C4-2B (cell line): Measurements from ENCODE around the gene CMPK1.

Experiments used
- H3K27ac ChIP-seq: fragments of 450-650 bp; 2 replicates; pipeline ENCODE4 v1.5.1; 2017
- CTCF ChIP-seq: fragments of 450-650 bp; conservative IDR thresholded peaks from 2 replicates; pipeline ENCODE4 v1.5.1; 2017; ENCODE audit warnings: mild to moderate bottlenecking
- ZFX ChIP-seq: fragments of 450-650 bp; IDR thresholded peaks from 2 replicates; pipeline ENCODE4 v1.6.1; 2017

Gene CMPK1

DNA sequence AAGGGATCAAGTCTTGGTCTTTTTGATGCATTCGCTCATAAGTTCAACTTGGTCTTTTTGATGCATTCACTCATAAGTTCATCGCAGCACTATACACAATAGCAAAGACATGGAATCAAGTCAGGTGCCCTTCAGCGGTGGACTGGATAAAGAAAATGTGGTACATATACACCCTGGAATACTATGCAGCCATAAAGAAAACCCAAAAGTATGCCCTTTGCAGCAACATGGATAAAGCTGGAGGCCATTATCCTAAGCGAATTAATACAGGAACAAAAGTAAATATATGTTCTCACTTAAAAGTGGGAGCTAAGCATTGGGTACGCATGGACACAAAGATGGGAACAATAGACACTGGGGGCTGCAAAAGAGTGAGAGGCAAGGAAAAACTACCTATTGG, 52.7 kb downstream of the CMPK1 start:
- no peak overlapping the region for H3K27ac ChIP-seq
- TF ChIP-seq ZFX (no peak), CTCF (no peak)

DNA sequence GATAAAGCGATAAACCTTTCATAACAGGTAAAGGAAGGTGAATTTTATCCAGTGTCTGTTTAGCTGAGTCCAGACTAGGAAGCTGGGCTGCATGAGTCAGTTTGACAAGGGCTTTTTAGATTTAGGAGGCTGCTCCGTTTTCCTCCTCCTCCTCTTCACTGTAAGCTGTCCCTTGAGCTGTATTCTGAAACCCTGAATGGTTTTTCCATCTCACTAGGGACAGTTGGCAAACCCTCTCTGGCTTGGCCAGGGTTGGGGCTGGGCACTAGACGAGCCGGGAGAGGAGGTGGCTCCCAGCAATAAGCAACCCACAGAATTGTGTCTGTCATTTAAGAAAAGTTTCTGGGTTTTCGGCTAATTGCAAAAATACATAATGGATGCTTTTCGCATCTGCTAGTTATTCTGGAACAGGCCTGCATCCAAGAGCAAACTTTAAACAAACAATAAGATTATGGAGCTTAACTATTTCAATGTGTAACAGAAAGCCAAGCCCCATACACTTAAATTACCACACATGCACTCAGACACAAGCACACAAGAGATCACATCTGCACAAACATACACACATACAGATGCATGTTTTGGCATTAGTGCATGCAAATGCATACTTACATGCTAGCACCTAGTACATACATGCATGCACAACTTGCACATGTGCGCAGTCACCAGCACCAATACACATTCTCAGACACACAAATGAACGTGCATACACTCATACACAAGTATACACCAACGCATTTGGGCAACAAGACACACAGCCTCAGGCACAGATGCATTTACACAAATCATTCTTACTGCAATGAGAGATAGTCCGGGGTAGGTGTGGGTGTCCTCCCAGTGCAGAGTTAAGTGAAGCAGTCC, 54.7 kb downstream of the CMPK1 start:
- H3K27ac ChIP-seq, result no peak overlapping the region
- no peak for TF ChIP-seq CTCF
- no peak for TF ChIP-seq ZFX

GRCh38 chr1:47388891-47389238, 55.3 kb downstream of the CMPK1 start:
- no peak overlapping the region for H3K27ac ChIP-seq
- TF ChIP-seq CTCF (peak; percentile 91), ZFX (no peak)

DNA sequence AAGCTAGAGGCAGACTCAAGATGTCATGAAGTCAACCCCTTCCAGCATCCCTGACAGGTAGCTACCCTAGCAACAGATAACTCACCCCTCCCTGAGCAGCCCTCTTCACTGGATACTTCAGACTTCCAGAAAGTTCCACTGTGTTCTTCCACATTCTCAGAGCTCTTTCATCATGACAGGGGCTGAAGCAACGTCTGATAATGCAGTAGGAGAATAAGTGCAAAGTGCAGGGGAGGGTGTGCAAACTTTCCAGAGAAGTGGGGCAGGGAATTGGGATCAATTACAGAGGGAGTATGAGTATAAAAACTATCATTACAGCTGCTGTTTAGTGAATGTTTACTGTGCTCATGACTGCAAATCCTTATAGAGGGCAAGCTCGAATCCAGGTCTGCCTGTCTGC, 56.1 kb downstream of the CMPK1 start:
- TF ChIP-seq ZFX, result no peak
- TF ChIP-seq CTCF, result no peak
- no peak overlapping the region for H3K27ac ChIP-seq

- TF ChIP-seq CTCF (no peak), ZFX (no peak)
- H3K27ac ChIP-seq, result no peak overlapping the region
Measured at GRCh38 chr1:47390843-47391242, 57.3 kb downstream of the CMPK1 start.

DNA sequence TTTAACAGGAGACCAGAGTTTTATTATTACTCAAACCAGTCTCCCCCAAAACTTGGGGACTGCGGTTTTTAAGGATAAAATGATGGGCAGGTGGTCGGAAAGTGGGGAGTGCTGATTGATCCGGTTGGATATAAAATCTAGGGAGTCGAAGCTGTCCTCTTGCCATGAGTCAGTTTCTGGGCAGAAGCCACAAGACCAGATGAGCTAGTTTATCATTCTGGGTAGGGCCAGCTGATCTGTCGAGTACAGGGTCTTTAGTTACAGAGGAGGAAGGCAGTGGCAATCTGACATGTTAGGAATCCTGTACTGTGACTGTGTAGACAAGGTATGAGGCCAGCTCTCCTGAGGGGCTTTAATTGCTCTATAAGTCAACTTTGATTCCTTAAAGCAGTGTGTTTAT, 59.6 kb downstream of the CMPK1 start:
- no peak for TF ChIP-seq ZFX
- TF ChIP-seq CTCF, result no peak
- no peak overlapping the region for H3K27ac ChIP-seq

DNA sequence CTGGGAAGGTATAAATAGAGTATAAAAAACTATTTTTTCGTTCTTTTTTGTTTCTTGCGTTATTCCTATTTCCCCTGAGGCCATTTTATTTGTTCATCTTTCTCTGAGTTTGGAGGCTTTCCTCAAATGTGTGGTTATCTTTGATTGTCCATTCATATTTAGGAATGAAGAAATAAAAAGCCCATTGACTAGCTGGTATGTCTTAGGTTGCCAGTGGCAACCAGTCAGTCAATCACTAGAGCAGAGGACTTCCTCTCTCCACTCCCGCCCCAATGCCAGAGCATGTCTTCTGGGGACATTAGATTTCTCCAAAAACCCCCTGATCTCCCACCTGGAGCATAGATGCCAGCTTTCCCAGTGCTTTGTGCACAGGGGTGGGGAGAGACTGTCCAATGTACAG, 61.8 kb downstream of the CMPK1 start:
- H3K27ac ChIP-seq, result no peak overlapping the region
- TF ChIP-seq ZFX (no peak), CTCF (no peak)
